WTC11 (cell line): ENCODE measurements around the gene TIMP2.

Experiments
- GABPB1 ChIP-seq: sonication (generic); formaldehyde crosslinking; IDR thresholded peaks from 2 replicates; pipeline ENCODE4 v1.8.1; 2023; ENCODE audit warnings: mild to moderate bottlenecking, missing genetic modification reagents
- NR1H2 ChIP-seq: sonication (generic); formaldehyde crosslinking; IDR thresholded peaks from 2 replicates; pipeline ENCODE4 v1.9.0; 2021; ENCODE audit warnings: mild to moderate bottlenecking, moderate library complexity, missing genetic modification reagents
- ZNF671 ChIP-seq: fragments of 250-450 bp; sonication (Bioruptor Pico); IDR thresholded peaks from 2 replicates; pipeline ENCODE4 v1.8.0; 2021; ENCODE audit warnings: mild to moderate bottlenecking
- TF ChIP-seq, protein P1 (sequence below): sonication (generic); formaldehyde crosslinking; conservative IDR thresholded peaks from 2 replicates; pipeline ENCODE4 v1.8.1; 2023; ENCODE audit warnings: mild to moderate bottlenecking, low read depth, missing genetic modification reagents, moderate library complexity
- TF ChIP-seq, protein P2 (sequence below): sonication (generic); formaldehyde crosslinking; IDR thresholded peaks from 2 replicates; pipeline ENCODE4 v1.8.1; 2022; ENCODE audit warnings: low read depth, missing genetic modification reagents, borderline replicate concordance
- TF ChIP-seq, protein P3 (sequence below): sonication (generic); formaldehyde crosslinking; IDR thresholded peaks from 2 replicates; pipeline ENCODE4 v1.8.1; 2022; ENCODE audit warnings: mild to moderate bottlenecking, moderate library complexity, missing genetic modification reagents

- TF ChIP-seq, protein P1, sequence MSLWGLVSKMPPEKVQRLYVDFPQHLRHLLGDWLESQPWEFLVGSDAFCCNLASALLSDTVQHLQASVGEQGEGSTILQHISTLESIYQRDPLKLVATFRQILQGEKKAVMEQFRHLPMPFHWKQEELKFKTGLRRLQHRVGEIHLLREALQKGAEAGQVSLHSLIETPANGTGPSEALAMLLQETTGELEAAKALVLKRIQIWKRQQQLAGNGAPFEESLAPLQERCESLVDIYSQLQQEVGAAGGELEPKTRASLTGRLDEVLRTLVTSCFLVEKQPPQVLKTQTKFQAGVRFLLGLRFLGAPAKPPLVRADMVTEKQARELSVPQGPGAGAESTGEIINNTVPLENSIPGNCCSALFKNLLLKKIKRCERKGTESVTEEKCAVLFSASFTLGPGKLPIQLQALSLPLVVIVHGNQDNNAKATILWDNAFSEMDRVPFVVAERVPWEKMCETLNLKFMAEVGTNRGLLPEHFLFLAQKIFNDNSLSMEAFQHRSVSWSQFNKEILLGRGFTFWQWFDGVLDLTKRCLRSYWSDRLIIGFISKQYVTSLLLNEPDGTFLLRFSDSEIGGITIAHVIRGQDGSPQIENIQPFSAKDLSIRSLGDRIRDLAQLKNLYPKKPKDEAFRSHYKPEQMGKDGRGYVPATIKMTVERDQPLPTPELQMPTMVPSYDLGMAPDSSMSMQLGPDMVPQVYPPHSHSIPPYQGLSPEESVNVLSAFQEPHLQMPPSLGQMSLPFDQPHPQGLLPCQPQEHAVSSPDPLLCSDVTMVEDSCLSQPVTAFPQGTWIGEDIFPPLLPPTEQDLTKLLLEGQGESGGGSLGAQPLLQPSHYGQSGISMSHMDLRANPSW (CRISPR knock-in tag), result no peak
- TF ChIP-seq GABPB1 (CRISPR knock-in tag), result no peak
- no peak for TF ChIP-seq ZNF671 (CRISPR knock-in tag)
- TF ChIP-seq, protein P2, sequence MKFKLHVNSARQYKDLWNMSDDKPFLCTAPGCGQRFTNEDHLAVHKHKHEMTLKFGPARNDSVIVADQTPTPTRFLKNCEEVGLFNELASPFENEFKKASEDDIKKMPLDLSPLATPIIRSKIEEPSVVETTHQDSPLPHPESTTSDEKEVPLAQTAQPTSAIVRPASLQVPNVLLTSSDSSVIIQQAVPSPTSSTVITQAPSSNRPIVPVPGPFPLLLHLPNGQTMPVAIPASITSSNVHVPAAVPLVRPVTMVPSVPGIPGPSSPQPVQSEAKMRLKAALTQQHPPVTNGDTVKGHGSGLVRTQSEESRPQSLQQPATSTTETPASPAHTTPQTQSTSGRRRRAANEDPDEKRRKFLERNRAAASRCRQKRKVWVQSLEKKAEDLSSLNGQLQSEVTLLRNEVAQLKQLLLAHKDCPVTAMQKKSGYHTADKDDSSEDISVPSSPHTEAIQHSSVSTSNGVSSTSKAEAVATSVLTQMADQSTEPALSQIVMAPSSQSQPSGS (CRISPR knock-in tag), result no peak
- no peak for TF ChIP-seq NR1H2 (CRISPR knock-in tag)
- TF ChIP-seq, protein P3, sequence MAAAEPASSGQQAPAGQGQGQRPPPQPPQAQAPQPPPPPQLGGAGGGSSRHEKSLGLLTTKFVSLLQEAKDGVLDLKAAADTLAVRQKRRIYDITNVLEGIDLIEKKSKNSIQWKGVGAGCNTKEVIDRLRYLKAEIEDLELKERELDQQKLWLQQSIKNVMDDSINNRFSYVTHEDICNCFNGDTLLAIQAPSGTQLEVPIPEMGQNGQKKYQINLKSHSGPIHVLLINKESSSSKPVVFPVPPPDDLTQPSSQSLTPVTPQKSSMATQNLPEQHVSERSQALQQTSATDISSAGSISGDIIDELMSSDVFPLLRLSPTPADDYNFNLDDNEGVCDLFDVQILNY (CRISPR knock-in tag), result no peak
Measured at GRCh38 chr17:78889531-78889930, 35.7 kb downstream of the TIMP2 start.
